Osteoblast (primary cell): ENCODE results near the gene PLIN5. TPM values are rescaled to one million over a fixed set of nuclear protein-coding genes. Genes with fewer than 3 reads are reported as not detected.
A peak's percentile ranks its signal among the peaks of the same experiment; 100 is the strongest.

Experiments
- DNase-seq: peaks from one replicate; pipeline ENCODE4 v3.0.0; 2011; ENCODE audit warnings: low spot score, mixed read lengths; ENCODE audit not compliant: insufficient read length; ENCODE audit errors: missing footprints
- H2AFZ ChIP-seq: 2 replicates; pipeline ENCODE4 v1.6.0; 2011; ENCODE audit warnings: mild to moderate bottlenecking, low read length
- H3K27ac ChIP-seq: 2 replicates; pipeline ENCODE4 v1.5.1; 2011; ENCODE audit warnings: mild to moderate bottlenecking, low read depth, low read length, moderate library complexity
- H3K27me3 ChIP-seq: 2 replicates; pipeline ENCODE4 v1.6.0; 2012; ENCODE audit warnings: mild to moderate bottlenecking, control low read depth, inconsistent platforms, low read length, moderate library complexity; ENCODE audit not compliant: insufficient read depth
- H3K36me3 ChIP-seq: 2 replicates; pipeline ENCODE4 v1.5.1; 2011; ENCODE audit warnings: mild to moderate bottlenecking, low read length, control low read depth, moderate library complexity; ENCODE audit not compliant: insufficient read depth
- H3K4me1 ChIP-seq: 2 replicates; pipeline ENCODE4 v1.5.1; 2011; ENCODE audit warnings: mild to moderate bottlenecking, low read length, control low read depth, moderate library complexity; ENCODE audit not compliant: insufficient read depth
- H3K4me2 ChIP-seq: 2 replicates; pipeline ENCODE4 v1.6.0; 2011; ENCODE audit warnings: mild to moderate bottlenecking, low read length; ENCODE audit not compliant: insufficient read depth
- H3K4me3 ChIP-seq: fragments of 200-600 bp; sonication (generic); 3 replicates; pipeline ENCODE4 v1.5.1; 2012; ENCODE audit warnings: mild to moderate bottlenecking, low read length, inconsistent platforms; ENCODE audit not compliant: insufficient read depth
- H3K79me2 ChIP-seq: 2 replicates; pipeline ENCODE4 v1.6.0; 2012; ENCODE audit warnings: mild to moderate bottlenecking, low read length, control low read depth, inconsistent platforms; ENCODE audit not compliant: insufficient read depth
- H3K9me3 ChIP-seq: 2 replicates; pipeline ENCODE4 v1.5.1; 2011; ENCODE audit warnings: low read depth, low read length, control low read depth
- H4K20me1 ChIP-seq: 2 replicates; pipeline ENCODE4 v1.6.0; 2012; ENCODE audit warnings: mild to moderate bottlenecking, low read length, control low read depth; ENCODE audit not compliant: insufficient read depth
- CTCF ChIP-seq: IDR thresholded peaks from 2 replicates; pipeline ENCODE4 v1.5.1; 2011; ENCODE audit warnings: mild to moderate bottlenecking, low read depth, low read length, moderate library complexity; ENCODE audit errors: extremely low read depth
- total RNA-seq: library from RNA; depleted of rRNA; stranded (reverse); fragments of >200 nt; gene quantifications from 2 replicates; pipeline ENCODE4 v1.2.3, GENCODE V29; 2012

Gene PLIN5
- total RNA-seq, 1 donor, result 0.36 TPM

DNA sequence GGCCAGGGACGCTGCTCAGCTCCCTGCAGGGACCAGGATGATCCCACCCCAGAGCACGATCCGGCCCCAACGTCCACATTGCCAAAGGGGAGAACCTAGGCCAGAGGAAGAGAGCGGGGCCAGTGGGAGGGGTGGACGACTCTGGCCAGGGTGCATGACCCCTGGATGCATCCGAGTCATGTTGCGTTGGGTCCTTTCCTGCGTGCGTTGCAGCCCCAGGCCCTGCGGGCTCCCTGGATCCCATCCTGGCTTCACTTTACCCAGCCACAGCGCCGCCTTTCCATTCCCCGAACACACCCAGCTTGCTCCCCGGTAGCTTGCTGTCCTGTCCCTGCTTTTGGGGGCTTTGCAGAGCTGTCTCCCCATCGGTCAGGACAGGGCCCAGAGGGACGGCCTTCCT is 27.2 kb downstream of the PLIN5 start:
- H3K27me3 ChIP-seq, result no peaks in the 10 kb centered on the region
- no peaks in the 10 kb centered on the region for H3K9me3 ChIP-seq
- peaks cover 6% of the 10 kb centered on the region for H3K4me1 ChIP-seq
- TF ChIP-seq CTCF, result no peak
- no peak overlapping the region for H3K4me2 ChIP-seq
- no peak for DNase-seq
- peaks cover 9% of the 10 kb centered on the region for H3K36me3 ChIP-seq
- H4K20me1 ChIP-seq, result peaks cover 7% of the 10 kb centered on the region
- no peak overlapping the region for H2AFZ ChIP-seq
- H3K79me2 ChIP-seq, result no peaks in the 10 kb centered on the region
- no peak overlapping the region for H3K27ac ChIP-seq
- no peak overlapping the region for H3K4me3 ChIP-seq

DNA sequence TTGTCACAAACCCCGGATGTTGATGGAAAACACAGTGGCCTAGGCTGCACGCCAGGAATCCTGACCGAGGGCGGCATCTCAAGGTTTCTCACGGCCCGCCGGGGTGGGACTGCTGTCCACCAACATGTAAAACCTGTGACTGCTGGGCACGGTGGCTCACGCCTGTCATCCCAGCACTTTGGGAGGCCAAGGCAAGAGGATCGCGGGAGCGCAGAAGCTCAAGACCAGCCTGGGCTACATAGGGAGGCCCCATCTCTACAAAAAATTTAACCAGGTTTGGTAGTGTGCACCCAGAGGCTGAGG is 27.9 kb downstream of the PLIN5 start:
- Histone ChIP-seq H2AFZ (no peak overlapping the region), H3K79me2 (no peaks in the 10 kb centered on the region), H3K4me2 (no peak overlapping the region), H3K4me3 (no peak overlapping the region), H3K4me1 (peaks cover 6% of the 10 kb centered on the region), H3K9me3 (no peaks in the 10 kb centered on the region), H3K36me3 (peaks cover 11% of the 10 kb centered on the region), H3K27ac (no peak overlapping the region), H3K27me3 (no peaks in the 10 kb centered on the region), H4K20me1 (peaks cover 7% of the 10 kb centered on the region)
- TF ChIP-seq CTCF, result no peak
- no peak for DNase-seq

GRCh38 chr19:4506449-4507149 is 28.4 kb downstream of the PLIN5 start:
- Histone ChIP-seq H3K27me3 (no peaks in the 10 kb centered on the region), H2AFZ (no peak overlapping the region), H3K79me2 (no peaks in the 10 kb centered on the region), H3K9me3 (no peaks in the 10 kb centered on the region), H3K4me1 (peaks cover 6% of the 10 kb centered on the region), H3K4me2 (no peak overlapping the region), H3K4me3 (no peak overlapping the region), H3K36me3 (peaks cover 11% of the 10 kb centered on the region), H4K20me1 (peaks cover 7% of the 10 kb centered on the region), H3K27ac (peak overlapping the region; percentile 39)
- peak; percentile 99 for DNase-seq
- no peak for TF ChIP-seq CTCF

DNA sequence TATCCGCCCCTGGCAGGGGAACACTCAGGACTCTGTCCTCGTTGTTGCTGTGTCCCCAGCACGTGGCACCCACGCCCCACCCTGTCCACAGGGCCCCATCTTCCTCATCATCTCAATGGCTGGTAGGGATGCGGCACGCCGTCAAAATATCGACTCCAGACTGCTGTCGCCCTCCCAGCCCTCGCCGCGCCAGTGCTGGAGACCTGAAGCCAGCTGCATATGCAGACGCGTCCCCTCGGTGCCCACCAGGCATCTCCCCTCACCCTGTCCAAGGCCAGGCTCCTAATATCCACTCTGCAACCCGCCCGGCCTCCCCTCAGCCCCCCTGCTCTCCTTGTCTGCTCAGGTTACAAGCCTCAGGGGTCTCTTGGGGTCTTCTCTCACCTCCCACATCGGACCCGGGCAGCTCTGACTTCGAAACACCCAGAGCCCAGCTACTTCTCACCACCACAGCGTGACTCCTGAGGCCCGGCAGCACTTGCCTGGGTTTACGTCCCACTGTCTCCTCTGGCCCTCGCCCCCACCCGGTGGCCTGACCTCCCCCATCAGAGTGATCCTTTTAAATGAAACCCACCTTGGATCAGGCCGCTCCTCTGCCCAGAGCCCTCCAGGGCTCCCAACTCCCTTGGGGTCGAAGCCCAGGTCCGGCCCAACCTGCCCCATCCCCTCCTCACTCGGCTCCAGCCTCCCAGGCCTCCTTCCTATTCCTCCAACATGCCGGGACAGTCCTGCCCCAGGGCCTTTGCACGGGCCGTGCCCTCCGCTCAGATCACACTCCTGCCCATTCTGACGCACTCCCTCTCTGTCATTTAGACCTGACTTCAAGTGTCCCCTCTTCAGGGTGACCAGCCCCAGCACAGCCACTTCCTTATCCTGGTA is 29.2 kb downstream of the PLIN5 start:
- no peak for DNase-seq

More for the DNA sequence above, 29.2 kb downstream of the PLIN5 start:
- no peak for TF ChIP-seq CTCF
- H3K36me3 ChIP-seq, result peaks cover 11% of the 10 kb centered on the region
- no peak overlapping the region for H3K27ac ChIP-seq
- H2AFZ ChIP-seq, result no peak overlapping the region
- H3K9me3 ChIP-seq, result no peaks in the 10 kb centered on the region
- peaks cover 6% of the 10 kb centered on the region for H3K4me1 ChIP-seq
- no peaks in the 10 kb centered on the region for H3K27me3 ChIP-seq
- H3K79me2 ChIP-seq, result no peaks in the 10 kb centered on the region
- peaks cover 7% of the 10 kb centered on the region for H4K20me1 ChIP-seq
- no peak overlapping the region for H3K4me3 ChIP-seq
- no peak overlapping the region for H3K4me2 ChIP-seq
